GM18909 (cell line): ENCODE results near the gene LRRN2.
"Not testable (repeated sequence)": the region's sequence is repeated elsewhere in the genome, so short reads cannot be mapped to it uniquely, and the experiment has no call there.

Experiments
- ATAC-seq: cut with Tn5 transposase; IDR thresholded peaks from one replicate; pipeline ENCODE4 v1.9.1; 2021; ENCODE audit warnings: mild to moderate bottlenecking; ENCODE audit not compliant: unreplicated experiment, poor library complexity

Gene LRRN2

GRCh38 chr1:204640578-204640977 lies 45.0 kb downstream of the LRRN2 start:
- no peak for ATAC-seq

GRCh38 chr1:204634260-204634910 lies 51.2 kb downstream of the LRRN2 start:
- ATAC-seq, result no peak

- no peak for ATAC-seq
Measured at GRCh38 chr1:204633665-204634064, 51.9 kb downstream of the LRRN2 start.

DNA sequence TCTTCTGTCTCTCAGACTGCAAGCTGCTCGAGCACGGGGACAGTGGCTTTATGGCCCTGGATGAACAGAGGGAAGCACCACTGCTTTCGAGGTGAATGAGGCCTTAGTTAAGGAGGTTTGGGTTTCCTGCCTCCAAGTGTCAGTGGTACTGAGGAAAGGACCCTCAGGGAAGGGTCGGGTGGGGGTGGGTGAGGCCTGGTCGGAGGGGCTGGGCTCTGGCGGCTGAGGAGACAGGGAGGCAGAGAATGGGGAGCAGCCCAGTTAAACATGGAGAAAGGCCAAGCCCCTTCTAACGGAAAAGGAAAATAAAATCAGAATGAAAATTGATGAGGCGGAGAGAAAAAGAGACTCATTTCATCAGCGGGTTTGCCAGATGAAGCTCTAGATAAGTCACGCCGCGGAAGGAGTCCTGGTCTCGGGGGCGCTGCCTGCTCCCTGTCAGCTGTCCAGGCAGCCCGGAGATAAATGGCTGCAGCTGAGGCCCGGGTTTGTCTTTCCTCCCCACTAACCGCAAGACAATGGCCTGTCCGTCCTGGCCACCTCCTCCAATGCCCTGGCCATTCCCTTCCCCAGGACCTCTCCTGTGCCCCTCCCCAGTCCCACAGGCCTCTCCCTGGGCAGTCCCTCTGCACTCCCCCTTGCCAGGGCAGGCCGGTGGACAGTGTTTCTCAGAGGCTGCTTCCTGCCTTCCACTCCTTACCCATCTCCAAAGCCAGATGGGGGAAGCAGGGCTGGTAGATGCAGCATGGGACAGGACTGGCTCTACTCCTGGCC lies 55.2 kb downstream of the LRRN2 start:
- no peak for ATAC-seq

DNA sequence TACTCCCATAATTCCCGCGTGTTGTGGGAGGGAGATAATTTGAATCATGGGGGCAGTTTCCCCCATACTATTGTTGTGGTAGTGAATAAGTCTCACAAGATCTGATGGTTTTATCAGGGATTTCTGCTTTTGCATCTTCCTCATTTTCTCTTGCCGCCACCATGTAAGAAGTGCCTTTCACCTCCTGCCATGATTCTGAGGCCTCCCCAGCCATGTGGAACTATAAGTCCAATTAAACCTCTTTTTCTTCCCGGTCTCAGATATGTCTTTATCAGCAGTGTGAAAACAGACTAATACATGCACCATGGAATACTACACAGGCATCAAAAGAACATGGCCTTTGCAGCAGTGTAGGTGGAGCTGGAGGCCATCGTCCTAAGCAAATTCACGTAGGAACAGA lies 56.1 kb downstream of the LRRN2 start:
- not testable (repeated sequence) for ATAC-seq

GRCh38 chr1:204628868-204629267 lies 56.7 kb downstream of the LRRN2 start:
- ATAC-seq, result no peak

- no peak for ATAC-seq
Measured at GRCh38 chr1:204627436-204627835, 58.1 kb downstream of the LRRN2 start.

GRCh38 chr1:204626381-204626780 lies 59.2 kb downstream of the LRRN2 start:
- ATAC-seq, result no peak

DNA sequence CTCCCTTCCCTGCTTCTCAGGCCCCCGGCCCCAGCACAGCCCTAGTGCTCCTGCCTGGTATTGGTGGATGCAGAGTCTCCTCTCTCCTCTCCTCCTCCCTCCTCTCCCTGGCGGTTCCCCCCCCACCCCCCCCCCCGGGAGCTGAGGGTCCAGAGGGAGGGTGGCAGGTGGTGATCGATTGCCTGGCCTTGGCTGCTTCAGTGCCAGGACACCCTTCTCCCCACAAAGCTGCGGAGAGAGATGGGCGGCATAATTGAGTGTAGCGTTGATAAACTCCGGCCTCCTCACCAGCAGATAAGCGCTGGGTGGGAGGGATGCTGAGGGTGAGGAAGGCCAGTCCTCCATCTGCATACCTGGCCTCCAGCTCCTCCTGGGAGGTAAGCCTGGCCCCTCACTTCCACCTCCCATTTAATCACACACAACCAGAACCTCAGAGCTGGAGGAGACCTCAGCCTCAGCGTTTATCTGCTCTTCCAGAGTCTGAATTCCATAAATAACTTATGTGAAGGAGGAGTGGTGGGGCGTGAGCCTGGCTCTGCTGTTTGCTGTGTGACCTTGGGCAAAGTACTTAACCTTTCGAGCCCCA lies 60.8 kb downstream of the LRRN2 start:
- ATAC-seq, result no peak

GRCh38 chr1:204623894-204624361 lies 61.6 kb downstream of the LRRN2 start:
- ATAC-seq, result no peak

DNA sequence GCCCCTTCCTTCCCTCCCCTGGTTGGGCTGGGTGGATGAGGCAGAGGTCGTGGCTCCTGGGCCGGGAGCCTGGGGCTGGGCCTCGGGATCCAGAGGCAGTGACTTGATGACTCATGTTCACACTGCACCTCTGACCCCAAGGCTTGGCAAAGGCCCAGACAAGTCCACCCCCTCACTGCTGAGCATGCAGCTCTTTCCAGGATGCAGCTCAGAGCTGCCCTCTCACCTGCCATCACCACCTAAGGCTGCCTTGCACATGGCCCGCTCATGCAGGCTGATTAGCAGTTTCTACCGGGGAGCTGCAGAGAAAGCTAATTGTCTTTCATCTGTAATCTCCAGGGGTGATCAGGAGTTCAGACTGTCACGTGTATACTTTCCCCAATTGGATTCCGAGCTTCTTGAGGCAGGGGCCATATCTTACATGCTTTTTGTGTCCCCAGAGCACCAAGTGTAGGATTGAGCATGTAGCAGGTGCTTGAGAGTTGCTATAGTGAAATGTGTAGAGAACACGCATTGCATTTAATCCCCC lies 62.1 kb downstream of the LRRN2 start:
- ATAC-seq, result no peak

DNA sequence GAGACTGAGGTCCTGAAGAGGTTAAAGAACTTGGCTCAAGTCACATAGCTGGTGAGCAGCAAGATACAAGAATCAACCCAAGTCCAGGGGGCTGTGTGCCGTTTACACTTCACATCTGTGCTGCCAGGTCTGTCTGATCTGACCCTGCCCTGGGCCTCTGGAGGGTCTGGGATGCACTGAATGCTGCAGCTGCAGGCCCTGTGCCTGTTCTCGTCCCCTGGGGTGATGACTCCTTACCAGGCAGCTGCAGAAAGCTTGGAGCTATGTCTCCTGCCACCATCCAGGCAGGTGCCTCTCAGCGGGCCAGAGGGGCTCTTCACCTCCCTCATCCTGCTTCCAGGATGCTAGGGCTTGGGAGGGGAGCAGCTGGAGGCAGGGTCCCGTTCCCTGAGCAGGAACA lies 63.5 kb downstream of the LRRN2 start:
- no peak for ATAC-seq

DNA sequence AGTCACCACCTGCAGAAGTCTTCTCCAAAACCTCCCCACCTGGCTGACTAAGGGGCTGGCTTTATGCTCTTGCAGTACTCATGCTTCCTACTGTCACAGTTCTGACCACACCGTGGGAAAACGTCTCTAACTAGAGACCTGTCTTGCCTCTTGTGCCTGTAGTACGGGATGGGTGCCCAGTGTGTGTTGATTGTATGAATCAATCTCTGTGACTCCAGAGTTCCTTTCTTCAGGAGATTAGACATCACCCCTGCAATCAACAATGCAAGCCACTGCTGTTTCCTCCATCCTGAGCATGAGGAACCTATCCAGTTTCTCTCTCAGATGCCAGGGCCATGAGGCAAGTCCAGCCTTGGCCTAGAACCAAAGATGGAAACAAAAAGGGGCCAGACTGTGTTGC lies 64.1 kb downstream of the LRRN2 start:
- ATAC-seq, result no peak

GRCh38 chr1:204619721-204620120 lies 65.8 kb downstream of the LRRN2 start:
- ATAC-seq, result no peak

- ATAC-seq, result no peak
Measured at GRCh38 chr1:204618148-204618760, 67.3 kb downstream of the LRRN2 start.

DNA sequence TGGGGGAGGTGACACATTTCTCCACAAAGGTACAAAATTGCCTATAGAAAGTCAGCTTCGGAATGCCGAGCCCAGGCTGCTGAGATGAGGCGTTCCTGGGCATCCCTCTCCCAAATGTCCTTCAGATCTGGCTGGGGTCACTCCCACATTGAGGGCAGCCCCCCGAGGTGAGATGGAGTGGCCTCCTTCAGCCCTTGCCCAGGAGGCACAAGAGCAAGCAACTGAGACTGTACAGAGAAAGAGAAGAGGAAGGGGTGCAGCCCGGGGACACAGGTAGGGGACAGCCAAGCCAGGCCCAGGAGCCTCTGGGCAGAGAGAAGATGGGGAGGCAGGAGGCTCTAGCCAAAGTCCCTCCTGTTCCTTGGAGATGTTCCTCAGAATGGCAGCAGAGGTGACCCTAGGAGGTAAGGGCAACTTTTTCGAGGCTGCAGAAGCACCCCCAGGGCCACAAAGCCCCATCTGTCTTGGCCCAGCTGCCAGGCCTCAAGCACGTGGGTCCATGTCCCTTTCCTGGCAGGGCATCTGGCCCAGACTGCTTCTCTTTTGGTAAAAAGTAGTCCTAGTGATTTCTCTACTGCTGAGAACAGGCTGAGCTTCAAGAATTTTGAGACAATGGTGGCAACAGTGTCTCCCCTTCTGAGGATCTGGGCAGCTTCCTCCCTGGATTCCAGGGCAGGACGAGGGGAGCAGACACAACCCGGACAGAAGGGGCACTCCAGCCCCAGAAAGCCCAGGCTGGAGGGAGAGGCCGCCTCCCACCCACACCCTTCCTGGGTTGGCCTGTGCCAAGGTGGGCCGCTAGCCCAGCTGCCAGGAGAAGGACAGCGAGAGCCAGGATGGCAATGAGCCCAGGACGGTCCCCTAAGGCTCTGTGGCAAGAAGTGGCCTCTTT lies 68.0 kb downstream of the LRRN2 start:
- no peak for ATAC-seq

GRCh38 chr1:204616641-204617040 lies 68.9 kb downstream of the LRRN2 start:
- no peak for ATAC-seq

GRCh38 chr1:204615881-204616280 lies 69.7 kb downstream of the LRRN2 start:
- no peak for ATAC-seq

DNA sequence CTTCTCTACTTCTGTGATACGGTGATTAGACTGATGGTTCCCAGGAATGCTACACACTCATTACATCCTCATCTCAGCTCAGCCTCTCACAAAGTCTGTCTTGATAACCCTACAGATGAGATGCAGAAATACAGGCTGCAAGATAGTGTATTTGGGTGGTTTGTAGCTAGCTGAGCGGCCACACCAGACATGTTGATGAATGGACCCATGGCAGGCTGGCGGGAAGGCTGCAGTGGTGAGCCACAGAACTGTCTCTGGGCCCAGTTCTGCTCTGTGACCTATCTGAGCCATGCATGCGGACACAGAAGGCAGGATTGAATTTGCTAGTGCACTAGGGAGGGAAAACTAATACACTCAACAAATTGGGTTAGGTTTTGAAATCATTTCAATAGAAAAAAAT lies 71.9 kb downstream of the LRRN2 start:
- ATAC-seq, result no peak

- no peak for ATAC-seq
Measured at GRCh38 chr1:204612326-204612725, 73.2 kb downstream of the LRRN2 start.
